Suppressor macrophage (primary cell): ENCODE data around the gene HGFAC.
A peak's percentile ranks its signal among the peaks of the same experiment; 100 is the strongest.

ENCODE experiments used
- DNase-seq, 4 experiments: peaks; one replicate each; pipeline ENCODE4 v3.0.0-alpha.2; 2020 to 2022
- total RNA-seq, 17 experiments: gene quantifications; one replicate each; lab custom pipeline; 2026; ENCODE audit warnings: mixed read lengths in 6 of 17, inconsistent platforms in 3 of 17; lab: John Stamatoyannopoulos, UW

The HGFAC gene
- 0 to 1.7 (median 0) reads per million in 17 experiments for total RNA-seq

GRCh38 chr4:3441501-3442459 is at the start of gene HGFAC:
HGFAC (plus strand) TSS chr4:3441968; CDS start chr4:3442002, 34 bp downstream.
- no peak for DNase-seq

GRCh38 chr4:3392321-3392720 is 49.4 kb upstream of the HGFAC start:
- DNase-seq = no peak

- DNase-seq = no peak
Observed at GRCh38 chr4:3393171-3393570, 48.6 kb upstream of the HGFAC start.

- no peak for DNase-seq
Observed at GRCh38 chr4:3396600-3396999, 45.2 kb upstream of the HGFAC start.

- DNase-seq = no peak
Observed at GRCh38 chr4:3397128-3397527, 44.6 kb upstream of the HGFAC start.

- DNase-seq = peak in 1 of 4 experiments; percentile 10
Observed at GRCh38 chr4:3399277-3400194, 42.2 kb upstream of the HGFAC start.

GRCh38 chr4:3401436-3402171 is 40.2 kb upstream of the HGFAC start:
- no peak for DNase-seq

- peak; percentile 63 to 85 (median 64) for DNase-seq
Observed at GRCh38 chr4:3402491-3403347, 39.0 kb upstream of the HGFAC start.

- no peak for DNase-seq
Observed at GRCh38 chr4:3403348-3403906, 38.3 kb upstream of the HGFAC start.

- no peak for DNase-seq
Observed at GRCh38 chr4:3404546-3404945, 37.2 kb upstream of the HGFAC start.

GRCh38 chr4:3405176-3405575 is 36.6 kb upstream of the HGFAC start:
- no peak for DNase-seq

GRCh38 chr4:3406021-3406420 is 35.7 kb upstream of the HGFAC start:
- no peak for DNase-seq

GRCh38 chr4:3406431-3406830 is 35.3 kb upstream of the HGFAC start:
- DNase-seq = no peak

- DNase-seq = no peak
Observed at GRCh38 chr4:3407171-3407771, 34.5 kb upstream of the HGFAC start.

- no peak for DNase-seq
Observed at GRCh38 chr4:3407930-3408792, 33.6 kb upstream of the HGFAC start.

- DNase-seq = no peak
Observed at GRCh38 chr4:3408793-3409330, 32.9 kb upstream of the HGFAC start.

GRCh38 chr4:3409571-3410091 is 32.1 kb upstream of the HGFAC start:
- DNase-seq = no peak

- DNase-seq = no peak
Observed at GRCh38 chr4:3410401-3411135, 31.2 kb upstream of the HGFAC start.
